HL-60 (cell line): ENCODE results near the gene NSMF.
A peak's percentile ranks its signal among the peaks of the same experiment; 100 is the strongest.

ENCODE experiments used
- DNase-seq, 2 experiments: peaks; one replicate each; pipeline ENCODE4 v3.0.0-alpha.2; 2010 to 2020; ENCODE audit warnings: low read depth in 1 of 2, low spot score in 1 of 2
- H3K27ac ChIP-seq: fragments of 250-450 bp; sonication (Bioruptor Pico); replicated peaks from 2 replicates; pipeline ENCODE4 v1.5.1; 2020; ENCODE audit warnings: mild to moderate bottlenecking, moderate library complexity
- H3K27me3 ChIP-seq: fragments of 250-450 bp; sonication (Bioruptor Pico); 2 replicates; pipeline ENCODE4 v1.5.1; 2021; ENCODE audit warnings: mild to moderate bottlenecking, moderate library complexity; ENCODE audit not compliant: insufficient read depth, poor library complexity, severe bottlenecking
- H3K4me3 ChIP-seq: replicated peaks from 2 replicates; pipeline ENCODE4 v1.5.1; 2011; ENCODE audit warnings: mild to moderate bottlenecking, control low read depth, low read length; ENCODE audit not compliant: insufficient read depth
- CTCF ChIP-seq: IDR thresholded peaks from one replicate; pipeline ENCODE4 v1.5.1; 2011; ENCODE audit warnings: low read length, control low read depth, inconsistent platforms; ENCODE audit not compliant: insufficient read depth
- GABPA ChIP-seq: IDR thresholded peaks from 2 replicates; pipeline ENCODE4 v1.6.1; 2012; ENCODE audit warnings: low read depth
- POLR2AphosphoS5 ChIP-seq: IDR thresholded peaks from 2 replicates; pipeline ENCODE4 v1.6.1; 2012; ENCODE audit warnings: low read depth
- REST ChIP-seq: IDR thresholded peaks from 2 replicates; pipeline ENCODE4 v1.6.1; 2012; ENCODE audit warnings: low read depth; ENCODE audit not compliant: insufficient replicate concordance
- SPI1 ChIP-seq: IDR thresholded peaks from 2 replicates; pipeline ENCODE4 v1.6.1; 2012; ENCODE audit warnings: low read depth, mild to moderate bottlenecking, borderline replicate concordance
- long read RNA-seq: library from polyadenylated mRNA; unstranded; transcript quantifications from one replicate; pipeline ENCODE4 v2.0.0, GENCODE V29; 2020

Gene NSMF, protein sequence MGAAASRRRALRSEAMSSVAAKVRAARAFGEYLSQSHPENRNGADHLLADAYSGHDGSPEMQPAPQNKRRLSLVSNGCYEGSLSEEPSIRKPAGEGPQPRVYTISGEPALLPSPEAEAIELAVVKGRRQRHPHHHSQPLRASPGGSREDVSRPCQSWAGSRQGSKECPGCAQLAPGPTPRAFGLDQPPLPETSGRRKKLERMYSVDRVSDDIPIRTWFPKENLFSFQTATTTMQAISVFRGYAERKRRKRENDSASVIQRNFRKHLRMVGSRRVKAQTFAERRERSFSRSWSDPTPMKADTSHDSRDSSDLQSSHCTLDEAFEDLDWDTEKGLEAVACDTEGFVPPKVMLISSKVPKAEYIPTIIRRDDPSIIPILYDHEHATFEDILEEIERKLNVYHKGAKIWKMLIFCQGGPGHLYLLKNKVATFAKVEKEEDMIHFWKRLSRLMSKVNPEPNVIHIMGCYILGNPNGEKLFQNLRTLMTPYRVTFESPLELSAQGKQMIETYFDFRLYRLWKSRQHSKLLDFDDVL
- long read RNA-seq, partial matches to known transcripts, result 9 of 14 reads
- long read RNA-seq, other reads (novel, unspliced or antisense), result 5 of 14 reads

DNA sequence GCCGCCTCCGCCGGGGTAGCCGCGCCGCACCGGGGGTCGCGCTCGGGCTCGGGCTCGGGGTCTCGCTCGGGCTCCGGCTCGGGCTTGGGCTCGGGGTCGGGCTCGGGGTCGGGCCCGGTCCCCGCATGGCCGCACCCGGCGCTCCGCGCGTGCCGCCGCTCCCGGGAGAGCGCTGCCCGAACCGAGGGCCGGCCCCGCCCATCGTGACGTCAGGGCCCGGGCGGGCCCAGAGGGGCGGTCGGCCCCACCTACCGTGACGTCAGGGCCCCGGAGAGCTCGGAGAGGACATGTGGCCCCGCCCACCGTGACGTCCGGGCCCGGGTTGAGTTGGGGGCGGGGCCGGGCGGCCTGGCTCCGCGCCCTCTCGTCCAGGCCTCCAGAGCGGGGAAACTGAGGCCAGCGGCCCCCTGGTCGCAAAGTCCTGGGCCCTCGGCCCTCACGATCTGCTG lies at the start of gene NSMF:
TSS of gene NSMF (minus strand) at position 183 of the 449 bp plus-strand sequence. CDS start 232 bp downstream, outside the sequence.
- DNase-seq, result peak; percentile 78 to 82
- Histone ChIP-seq H3K27me3 (no peaks in the 10 kb centered on the region), H3K4me3 (peak within 1 kb of the TSS; percentile 68), H3K27ac (peak within 1 kb of the TSS; percentile 73)
- TF ChIP-seq GABPA (no peak), REST (no peak), POLR2AphosphoS5 (no peak), CTCF (no peak), SPI1 (no peak)

GRCh38 chr9:137506702-137507171 lies 47.6 kb upstream of the NSMF start:
- no peaks in the 10 kb centered on the region for H3K27me3 ChIP-seq
- H3K27ac ChIP-seq, result no peak overlapping the region
- no peak for DNase-seq
- no peak for TF ChIP-seq POLR2AphosphoS5
- TF ChIP-seq REST, result no peak
- no peak for TF ChIP-seq SPI1
- TF ChIP-seq CTCF, result no peak
- no peak for TF ChIP-seq GABPA
- H3K4me3 ChIP-seq, result no peak overlapping the region

DNA sequence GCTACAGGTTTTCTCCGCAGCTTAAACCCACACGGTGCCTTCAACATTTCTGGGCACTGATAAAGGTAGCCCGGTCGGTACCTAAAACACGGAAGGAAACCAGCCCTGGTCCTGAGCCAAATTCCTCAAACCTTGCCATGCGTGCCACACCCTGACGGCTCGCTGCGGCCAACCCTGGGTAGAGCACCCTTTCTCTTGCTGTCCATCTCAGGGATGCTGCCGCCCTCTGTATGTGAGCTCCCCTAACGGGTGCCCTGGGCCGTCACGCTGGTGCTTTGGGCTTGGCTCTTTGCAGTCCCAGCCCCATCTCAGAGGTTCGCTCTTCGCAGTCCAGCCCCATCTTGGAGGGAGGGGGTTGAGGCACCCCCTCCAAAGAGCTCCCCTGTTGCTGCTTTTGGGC lies 47.1 kb upstream of the NSMF start:
- Histone ChIP-seq H3K4me3 (no peak overlapping the region), H3K27me3 (no peaks in the 10 kb centered on the region), H3K27ac (no peak overlapping the region)
- TF ChIP-seq POLR2AphosphoS5 (no peak), SPI1 (no peak), CTCF (no peak), GABPA (no peak), REST (no peak)
- no peak for DNase-seq
